BLaER1 (cell line): ENCODE measurements around the gene SMG5.
"Not testable (repeated sequence)": the region's sequence is repeated elsewhere in the genome, so short reads cannot be mapped to it uniquely, and the experiment has no call there.

Source experiments
- H3K27ac ChIP-seq: shearing (Covaris generic); formaldehyde crosslinking; 2 replicates; pipeline ENCODE4 v1.8.1; 2022
- H3K27me3 ChIP-seq: shearing (Covaris generic); formaldehyde crosslinking; 2 replicates; pipeline ENCODE4 v1.8.1; 2022
- H3K36me3 ChIP-seq: shearing (Covaris generic); formaldehyde crosslinking; 2 replicates; pipeline ENCODE4 v1.8.1; 2022
- H3K4me1 ChIP-seq: shearing (Covaris generic); formaldehyde crosslinking; 2 replicates; pipeline ENCODE4 v1.8.1; 2022
- H3K4me2 ChIP-seq: shearing (Covaris generic); formaldehyde crosslinking; 2 replicates; pipeline ENCODE4 v1.8.1; 2022
- H3K4me3 ChIP-seq: shearing (Covaris generic); formaldehyde crosslinking; 2 replicates; pipeline ENCODE4 v1.8.1; 2022
- H3K9ac ChIP-seq: shearing (Covaris generic); formaldehyde crosslinking; 2 replicates; pipeline ENCODE4 v1.8.1; 2022
- H3K9me3 ChIP-seq: shearing (Covaris generic); formaldehyde crosslinking; 2 replicates; pipeline ENCODE4 v1.8.1; 2022
- H4K20me1 ChIP-seq: shearing (Covaris generic); formaldehyde crosslinking; 2 replicates; pipeline ENCODE4 v1.8.1; 2022
- Cebpa-rat ChIP-seq: shearing (Covaris generic); IDR thresholded peaks from 2 replicates; pipeline ENCODE4 v1.8.1; 2022

Gene SMG5

DNA sequence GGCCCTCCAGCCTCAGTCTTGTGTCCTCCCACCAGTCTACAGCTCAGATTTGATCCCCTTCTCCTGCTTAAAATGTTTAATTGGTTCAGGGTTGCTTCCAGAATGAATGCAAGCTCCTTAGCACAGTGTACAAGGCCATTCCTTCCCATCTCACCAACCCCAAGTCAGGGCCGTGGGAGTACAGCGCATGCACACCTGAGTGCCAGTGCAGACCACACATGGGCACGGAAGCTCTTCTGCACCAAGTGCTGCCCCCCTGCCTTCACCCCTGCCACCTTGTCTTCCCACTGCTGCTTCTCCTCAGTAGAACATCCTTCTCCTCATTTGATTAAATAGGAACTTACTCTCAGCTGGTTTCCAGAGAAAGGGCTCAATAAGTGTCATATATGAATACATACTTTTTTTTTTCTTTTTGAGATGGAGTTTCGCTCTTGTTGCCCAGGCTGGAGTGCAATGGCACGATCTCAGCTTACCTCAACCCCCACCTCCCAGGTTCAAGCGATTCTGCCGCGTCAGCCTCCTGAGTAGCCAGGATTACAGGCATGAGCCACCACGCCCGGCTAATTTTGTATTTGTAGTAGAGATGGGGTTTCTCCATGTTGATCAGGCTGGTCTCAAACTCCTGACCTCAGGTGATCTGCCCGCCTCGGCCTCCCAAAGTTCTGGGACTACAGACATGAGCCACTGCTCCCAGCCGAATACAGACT, 60.5 kb downstream of the SMG5 start:
- no peak overlapping the region for H3K9ac ChIP-seq
- H3K4me1 ChIP-seq = peaks cover 32% of the 10 kb centered on the region
- H3K4me2 ChIP-seq = no peak overlapping the region
- H3K4me3 ChIP-seq = no peak overlapping the region
- TF ChIP-seq Cebpa-rat = no peak
- H3K9me3 ChIP-seq = no peaks in the 10 kb centered on the region
- H3K36me3 ChIP-seq = peaks cover 59% of the 10 kb centered on the region
- 0 out of 2 replicates have a peak, but pooled peaks cover 12% of the 10 kb centered on the region for H4K20me1 ChIP-seq
- no peaks in the 10 kb centered on the region for H3K27me3 ChIP-seq
- no peak overlapping the region for H3K27ac ChIP-seq

- Histone ChIP-seq H4K20me1 (0 out of 2 replicates have a peak, but pooled peaks cover 12% of the 10 kb centered on the region), H3K4me2 (no peak overlapping the region), H3K9me3 (peaks cover 3% of the 10 kb centered on the region; the same call in 1 of the 2 replicates), H3K4me1 (peaks cover 18% of the 10 kb centered on the region), H3K36me3 (peaks cover 69% of the 10 kb centered on the region), H3K27ac (no peak overlapping the region), H3K27me3 (no peaks in the 10 kb centered on the region), H3K4me3 (no peak overlapping the region), H3K9ac (no peak overlapping the region)
- no peak for TF ChIP-seq Cebpa-rat
Observed at GRCh38 chr1:156220226-156220625, 62.4 kb downstream of the SMG5 start.

DNA sequence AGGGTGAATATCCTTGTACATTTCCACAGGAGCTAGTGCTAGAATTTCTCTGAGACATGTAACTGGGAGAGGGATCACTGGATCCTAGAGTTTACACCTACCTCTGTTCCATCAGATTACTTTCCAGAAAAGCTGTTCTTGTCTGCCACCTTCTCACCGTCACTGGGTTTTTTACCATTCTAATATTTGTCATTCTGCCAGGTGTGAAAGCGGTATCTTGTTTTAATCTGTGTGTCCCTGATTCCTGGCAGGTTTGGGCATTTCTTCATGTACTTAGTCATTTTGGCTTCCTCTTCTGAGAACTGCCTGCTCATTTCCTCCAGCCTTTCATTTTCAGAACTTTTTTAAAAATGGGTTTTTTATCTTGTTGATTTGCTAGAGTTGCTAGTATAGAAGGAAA, 64.8 kb downstream of the SMG5 start:
- Histone ChIP-seq H3K4me2 (no peak overlapping the region), H4K20me1 (0 out of 2 replicates have a peak, but pooled peaks cover 12% of the 10 kb centered on the region), H3K9ac (no peak overlapping the region), H3K9me3 (peaks cover 3% of the 10 kb centered on the region; the same call in 1 of the 2 replicates), H3K27me3 (no peaks in the 10 kb centered on the region), H3K27ac (no peak overlapping the region), H3K4me1 (peaks cover 28% of the 10 kb centered on the region), H3K4me3 (no peak overlapping the region), H3K36me3 (peaks cover 60% of the 10 kb centered on the region)
- TF ChIP-seq Cebpa-rat = no peak

- H3K4me3 ChIP-seq, H3K4me2 ChIP-seq, H3K27ac ChIP-seq, H3K9ac ChIP-seq, H3K9me3 ChIP-seq, H4K20me1 ChIP-seq, H3K27me3 ChIP-seq: not testable (repeated sequence)
- Histone ChIP-seq H3K4me1 (peaks cover 35% of the 10 kb centered on the region), H3K36me3 (peaks cover 52% of the 10 kb centered on the region)
Observed at GRCh38 chr1:156216361-156217086, 66.1 kb downstream of the SMG5 start.

GRCh38 chr1:156214024-156214748, 68.4 kb downstream of the SMG5 start:
- H3K9ac ChIP-seq = peak overlapping the region; percentile 99
- peak overlapping the region; percentile 83 for H3K4me3 ChIP-seq
- H3K9me3 ChIP-seq = peaks cover 3% of the 10 kb centered on the region; the same call in 1 of the 2 replicates
- H4K20me1 ChIP-seq = 0 out of 2 replicates have a peak, but pooled peaks cover 6% of the 10 kb centered on the region
- peak overlapping the region; percentile 96 for H3K4me2 ChIP-seq
- H3K27ac ChIP-seq = 0 out of 2 replicates have a peak overlapping the region, but pooled peaks have one; percentile 97
- H3K36me3 ChIP-seq = peaks cover 53% of the 10 kb centered on the region
- no peak for TF ChIP-seq Cebpa-rat
- no peaks in the 10 kb centered on the region for H3K27me3 ChIP-seq
- peaks cover 29% of the 10 kb centered on the region for H3K4me1 ChIP-seq

DNA sequence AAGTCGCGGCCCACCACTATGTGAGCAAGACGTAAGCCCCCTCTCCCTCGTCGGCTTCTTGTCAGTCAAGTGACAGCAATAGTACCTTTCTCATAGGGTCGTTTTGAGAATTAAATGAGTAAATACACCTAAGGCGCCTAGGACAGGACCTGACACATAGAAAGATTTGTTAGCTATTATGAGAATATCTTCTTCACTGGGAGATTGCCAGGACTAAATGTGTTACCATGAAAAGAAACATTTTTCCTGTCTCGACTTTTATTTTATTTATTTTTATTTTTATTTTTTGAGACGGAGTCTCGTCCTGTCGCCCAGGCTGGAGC, 69.0 kb downstream of the SMG5 start:
- peaks cover 29% of the 10 kb centered on the region for H3K4me1 ChIP-seq
- peaks cover 3% of the 10 kb centered on the region; the same call in 1 of the 2 replicates for H3K9me3 ChIP-seq
- 0 out of 2 replicates have a peak, but pooled peaks cover 6% of the 10 kb centered on the region for H4K20me1 ChIP-seq
- H3K27me3 ChIP-seq = no peaks in the 10 kb centered on the region
- peak overlapping the region; percentile 96 for H3K4me2 ChIP-seq
- peak overlapping the region; percentile 97 for H3K27ac ChIP-seq
- TF ChIP-seq Cebpa-rat = no peak
- peak overlapping the region; percentile 83 for H3K4me3 ChIP-seq
- H3K36me3 ChIP-seq = peaks cover 59% of the 10 kb centered on the region
- peak overlapping the region; percentile 99 for H3K9ac ChIP-seq

DNA sequence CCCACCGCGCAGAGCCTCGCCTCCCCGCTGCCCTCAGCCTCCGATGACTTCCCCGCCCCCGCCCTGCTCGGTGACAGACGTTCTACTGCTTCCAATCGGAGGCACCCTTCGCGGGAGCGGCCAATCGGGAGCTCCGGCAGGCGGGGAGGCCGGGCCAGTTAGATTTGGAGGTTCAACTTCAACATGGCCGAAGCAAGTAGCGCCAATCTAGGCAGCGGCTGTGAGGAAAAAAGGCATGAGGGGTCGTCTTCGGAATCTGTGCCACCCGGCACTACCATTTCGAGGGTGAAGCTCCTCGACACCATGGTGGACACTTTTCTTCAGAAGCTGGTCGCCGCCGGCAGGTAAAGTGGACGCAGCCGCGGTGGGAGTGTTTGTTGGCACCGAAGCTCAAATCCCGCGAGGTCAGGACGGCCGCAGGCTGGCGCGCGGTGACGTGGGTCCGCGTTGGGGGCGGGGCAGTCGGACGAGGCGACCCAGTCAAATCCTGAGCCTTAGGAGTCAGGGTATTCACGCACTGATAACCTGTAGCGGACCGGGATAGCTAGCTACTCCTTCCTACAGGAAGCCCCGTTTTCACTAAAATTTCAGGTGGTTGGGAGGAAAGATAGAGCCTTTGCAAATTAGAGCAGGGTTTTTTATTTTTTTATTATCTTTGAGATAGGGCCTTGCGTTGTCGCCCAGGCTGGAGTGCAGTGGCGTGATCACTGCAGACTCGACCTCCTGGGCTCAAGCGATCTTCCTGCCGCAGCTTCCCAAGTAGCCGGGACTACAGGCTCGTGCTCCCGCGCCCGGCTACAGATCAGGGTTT, 69.6 kb downstream of the SMG5 start, which contains the start of gene PMF1:
TSS of gene PMF1 (plus strand) at position 175 of the 811 bp plus-strand sequence. CDS start at position 184, 9 bp downstream.
- Histone ChIP-seq H3K27ac (peak within 1 kb of the TSS; percentile 97), H4K20me1 (0 out of 2 replicates have a peak, but pooled peaks cover 6% of the 10 kb centered on the region), H3K9ac (peak within 1 kb of the TSS; percentile 99), H3K4me2 (peak within 1 kb of the TSS; percentile 96), H3K36me3 (peaks cover 65% of the 10 kb centered on the region), H3K9me3 (peaks cover 3% of the 10 kb centered on the region; the same call in 1 of the 2 replicates), H3K4me1 (peaks cover 29% of the 10 kb centered on the region), H3K4me3 (peak within 1 kb of the TSS; percentile 83), H3K27me3 (no peaks in the 10 kb centered on the region)
- no peak for TF ChIP-seq Cebpa-rat

GRCh38 chr1:156212130-156212529, 70.5 kb downstream of the SMG5 start:
- H3K4me1 ChIP-seq = peaks cover 23% of the 10 kb centered on the region
- H3K9ac ChIP-seq = peak overlapping the region; percentile 99
- H4K20me1 ChIP-seq = no peaks in the 10 kb centered on the region
- peak overlapping the region; percentile 96 for H3K4me2 ChIP-seq
- peaks cover 74% of the 10 kb centered on the region for H3K36me3 ChIP-seq
- peak overlapping the region; percentile 97 for H3K27ac ChIP-seq
- peak overlapping the region; percentile 83 for H3K4me3 ChIP-seq
- no peak for TF ChIP-seq Cebpa-rat
- H3K27me3 ChIP-seq = no peaks in the 10 kb centered on the region
- H3K9me3 ChIP-seq = peaks cover 3% of the 10 kb centered on the region; the same call in 1 of the 2 replicates

DNA sequence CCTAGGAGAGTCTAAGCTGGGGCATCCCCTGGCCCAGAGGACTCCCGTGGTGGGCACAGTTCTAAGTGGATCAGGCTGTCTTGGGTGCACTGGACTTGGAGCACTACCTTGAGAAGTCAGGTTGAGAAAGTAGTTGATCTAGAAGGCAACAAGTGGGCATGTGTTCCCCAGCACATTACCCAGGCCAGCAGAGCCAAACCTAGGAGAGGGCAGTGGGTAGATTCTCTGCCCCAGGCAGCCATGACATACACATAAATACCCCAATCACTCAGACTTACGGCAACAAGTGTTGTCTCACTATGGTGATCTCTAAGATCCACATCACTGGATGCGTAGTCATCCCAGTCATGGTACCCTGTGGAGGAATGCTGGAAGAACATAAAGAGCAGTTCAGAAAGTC, 71.4 kb downstream of the SMG5 start:
- Histone ChIP-seq H3K27ac (no peak overlapping the region), H3K9ac (no peak overlapping the region), H3K36me3 (peaks cover 78% of the 10 kb centered on the region), H3K4me3 (no peak overlapping the region), H4K20me1 (no peaks in the 10 kb centered on the region), H3K4me2 (no peak overlapping the region), H3K4me1 (peaks cover 23% of the 10 kb centered on the region), H3K27me3 (no peaks in the 10 kb centered on the region), H3K9me3 (no peaks in the 10 kb centered on the region)
- no peak for TF ChIP-seq Cebpa-rat
